Measurements from ENCODE around the gene SYNJ2BP. TPM values are rescaled to one million over a fixed set of nuclear protein-coding genes. Genes with fewer than 3 reads are reported as not detected.
A peak's percentile ranks its signal among the peaks of the same experiment; 100 is the strongest.
"Not testable (repeated sequence)": the region's sequence is repeated elsewhere in the genome, so short reads cannot be mapped to it uniquely, and the experiment has no call there.

Gene SYNJ2BP
- total RNA-seq, 4 donors from 2014 or later: 26.9 to 49.7 (median 46.1) TPM

DNA sequence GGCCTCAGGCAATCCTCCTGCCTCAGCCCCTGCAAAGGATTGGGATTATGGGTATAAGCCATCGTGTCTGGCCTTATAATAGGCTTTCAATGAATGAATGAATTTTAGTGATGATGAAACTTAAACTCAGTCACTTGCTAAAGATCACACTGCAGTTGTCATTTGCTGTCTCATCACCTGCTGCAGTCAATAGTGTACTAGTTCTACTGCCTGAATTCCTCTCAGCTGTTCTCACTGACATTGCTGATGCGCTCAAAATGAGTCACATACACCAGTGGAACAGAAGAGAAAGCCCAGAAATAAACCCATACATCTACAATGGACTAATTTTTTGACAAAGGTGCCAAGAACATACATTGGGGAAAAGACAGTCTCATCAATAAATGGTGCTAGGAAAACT lies 5.6 kb upstream of the SYNJ2BP start:
- Histone ChIP-seq H3K4me1 (no peaks in the 10 kb centered on the region), H3K4me3 (no peak overlapping the region), H3K9me3 (no peaks in the 10 kb centered on the region), H3K27ac (no peak overlapping the region), H3K27me3 (no peaks in the 10 kb centered on the region), H3K36me3 (no peaks in the 10 kb centered on the region)
- 80 to 94% methylated on average over 2 of the region's 2 CpGs for WGBS, 2 donors (ENCODE audit: low coverage in 1 of 2)
- ATAC-seq: no peak
- TF ChIP-seq, protein P1, sequence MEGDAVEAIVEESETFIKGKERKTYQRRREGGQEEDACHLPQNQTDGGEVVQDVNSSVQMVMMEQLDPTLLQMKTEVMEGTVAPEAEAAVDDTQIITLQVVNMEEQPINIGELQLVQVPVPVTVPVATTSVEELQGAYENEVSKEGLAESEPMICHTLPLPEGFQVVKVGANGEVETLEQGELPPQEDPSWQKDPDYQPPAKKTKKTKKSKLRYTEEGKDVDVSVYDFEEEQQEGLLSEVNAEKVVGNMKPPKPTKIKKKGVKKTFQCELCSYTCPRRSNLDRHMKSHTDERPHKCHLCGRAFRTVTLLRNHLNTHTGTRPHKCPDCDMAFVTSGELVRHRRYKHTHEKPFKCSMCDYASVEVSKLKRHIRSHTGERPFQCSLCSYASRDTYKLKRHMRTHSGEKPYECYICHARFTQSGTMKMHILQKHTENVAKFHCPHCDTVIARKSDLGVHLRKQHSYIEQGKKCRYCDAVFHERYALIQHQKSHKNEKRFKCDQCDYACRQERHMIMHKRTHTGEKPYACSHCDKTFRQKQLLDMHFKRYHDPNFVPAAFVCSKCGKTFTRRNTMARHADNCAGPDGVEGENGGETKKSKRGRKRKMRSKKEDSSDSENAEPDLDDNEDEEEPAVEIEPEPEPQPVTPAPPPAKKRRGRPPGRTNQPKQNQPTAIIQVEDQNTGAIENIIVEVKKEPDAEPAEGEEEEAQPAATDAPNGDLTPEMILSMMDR (IDR thresholded peaks at IDR 0.05): no peak

DNA sequence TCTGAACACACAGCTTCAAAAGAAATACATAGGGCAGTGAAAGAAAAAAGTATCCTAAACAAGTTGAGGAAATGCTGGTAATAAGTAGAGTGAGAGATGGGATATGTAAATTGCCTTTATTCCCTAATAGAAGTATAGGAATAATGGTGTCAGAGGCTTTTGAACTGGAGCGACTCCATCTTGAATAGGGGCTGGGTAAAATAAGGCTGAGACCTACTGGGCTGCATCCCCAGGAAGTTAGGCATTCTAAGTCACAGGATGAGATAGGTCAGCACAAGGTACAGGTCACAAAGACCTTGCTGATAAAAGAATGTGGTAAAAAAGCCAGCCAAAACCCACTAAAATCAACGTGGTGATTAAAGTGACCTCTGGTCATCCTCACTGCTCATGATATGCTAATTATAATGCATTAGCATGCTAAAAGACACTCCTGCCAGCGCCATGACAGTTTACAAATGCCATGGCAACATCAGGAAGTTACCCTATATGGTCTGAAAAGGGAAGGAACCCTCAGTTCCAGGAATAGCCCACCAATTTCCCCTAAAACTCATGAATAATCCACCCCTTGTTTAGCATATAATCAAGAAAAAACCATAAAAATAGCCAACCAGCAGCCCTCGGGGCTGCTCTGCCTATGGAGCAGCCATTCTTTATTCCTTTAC lies 2.5 kb upstream of the SYNJ2BP start:
- WGBS, 2 donors (ENCODE audit: low coverage in 1 of 2): 57 to 59% methylated on average over 4 of the region's 4 CpGs
- ATAC-seq: not testable (repeated sequence)

DNA sequence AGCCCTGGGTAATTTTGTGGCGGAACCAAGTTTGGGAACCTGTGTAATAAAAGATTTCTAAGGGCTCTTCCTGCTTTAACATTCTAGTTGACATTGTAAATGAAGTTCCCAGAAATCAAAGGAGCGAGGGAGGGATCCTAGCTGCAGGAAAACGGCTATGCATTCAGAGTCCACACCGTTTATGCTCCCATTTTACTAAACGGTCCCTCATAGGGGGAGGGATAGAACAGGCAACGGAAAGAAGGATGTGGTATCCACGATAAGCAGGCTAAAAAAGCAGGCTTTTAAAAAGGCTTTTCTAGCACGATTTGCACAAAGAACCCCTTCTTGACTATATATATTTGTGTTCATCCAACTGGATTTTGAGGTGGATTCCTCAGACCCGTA lies 559 bp downstream of the SYNJ2BP start:
- Histone ChIP-seq H3K4me3 (peak overlapping the region; percentile 75 to 86), H3K4me1 (peaks cover 0 to 27% (median 5%) of the 10 kb centered on the region in 3 donors), H3K27me3 (no peaks in the 10 kb centered on the region), H3K9me3 (no peaks in the 10 kb centered on the region), H3K36me3 (peaks cover 0 to 6% of the 10 kb centered on the region in 2 donors), H3K27ac (peak overlapping the region in 3 of 4 donors; percentile 21 to 78 (median 71))
- WGBS, 2 donors (ENCODE audit: low coverage in 1 of 2): 2 to 3% methylated on average over 8 to 9 of the region's 9 CpGs
- ATAC-seq: no peak
- no peak for TF ChIP-seq POLR2AphosphoS5 (IDR thresholded peaks at IDR 0.05)
- TF ChIP-seq EP300 (IDR thresholded peaks at IDR 0.05): no peak
- no peak for TF ChIP-seq POLR2A (IDR thresholded peaks at IDR 0.05)
- TF ChIP-seq, protein P1 (IDR thresholded peaks at IDR 0.05): no peak

More for the DNA sequence above, 2.5 kb upstream of the SYNJ2BP start:
- H3K27me3 ChIP-seq, H3K36me3 ChIP-seq, H3K9me3 ChIP-seq, H3K4me3 ChIP-seq, H3K27ac ChIP-seq: not testable (repeated sequence)
- H3K4me1 ChIP-seq: peaks cover 0 to 20% (median 5%) of the 10 kb centered on the region in 3 donors

DNA sequence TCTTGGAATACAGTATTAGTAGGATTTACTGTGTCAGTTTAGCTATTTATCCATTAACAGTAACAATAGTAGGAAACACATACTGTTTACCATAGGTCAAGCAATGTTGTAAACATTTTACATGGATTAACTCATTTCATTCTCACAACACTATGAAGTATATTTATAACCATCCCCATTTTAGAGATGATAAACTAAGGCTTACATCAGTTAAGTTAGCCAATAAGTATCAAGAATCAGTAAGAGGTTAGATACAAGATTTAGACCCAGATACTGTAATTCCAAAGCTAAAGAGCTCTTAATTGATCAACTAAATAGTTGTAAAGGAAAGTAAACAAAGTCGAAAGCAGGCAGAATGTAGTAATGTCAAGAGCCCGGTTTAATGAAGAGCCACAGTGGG lies 1.1 kb downstream of the SYNJ2BP start:
- Histone ChIP-seq H3K27me3 (no peaks in the 10 kb centered on the region), H3K9me3 (no peaks in the 10 kb centered on the region), H3K27ac (no peak overlapping the region), H3K36me3 (peaks cover 0 to 6% of the 10 kb centered on the region in 2 donors), H3K4me3 (peak overlapping the region; percentile 75 to 86), H3K4me1 (peaks cover 0 to 27% (median 5%) of the 10 kb centered on the region in 3 donors)
- 23 to 51% methylated on average over 2 of the region's 2 CpGs for WGBS, 2 donors (ENCODE audit: low coverage in 1 of 2)
- ATAC-seq: no peak
- TF ChIP-seq, protein P1 (IDR thresholded peaks at IDR 0.05): no peak
- TF ChIP-seq POLR2AphosphoS5 (IDR thresholded peaks at IDR 0.05) (no peak), EP300 (IDR thresholded peaks at IDR 0.05) (no peak), POLR2A (IDR thresholded peaks at IDR 0.05) (no peak)

DNA sequence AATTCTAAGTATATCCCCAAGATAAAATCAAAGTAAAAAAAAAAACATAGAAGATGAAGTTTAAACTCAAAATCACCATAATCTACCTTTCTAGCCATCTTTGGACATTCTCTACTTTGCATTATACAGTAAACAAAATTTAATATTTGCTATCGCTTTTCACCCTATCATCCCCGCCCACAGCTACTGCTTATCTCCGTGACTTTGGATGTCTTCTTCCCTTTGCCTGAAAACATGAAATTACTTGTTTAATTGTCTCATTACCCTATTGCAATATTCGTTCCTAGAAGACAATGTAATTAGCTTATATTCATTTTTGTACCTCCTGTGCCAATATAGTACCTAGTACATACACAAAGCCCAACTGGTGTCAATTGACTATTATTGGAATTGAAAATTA lies 9.3 kb downstream of the SYNJ2BP start:
- 89 to 98% methylated on average over 4 of the region's 4 CpGs for WGBS, 2 donors (ENCODE audit: low coverage in 1 of 2)
- ATAC-seq: no peak

DNA sequence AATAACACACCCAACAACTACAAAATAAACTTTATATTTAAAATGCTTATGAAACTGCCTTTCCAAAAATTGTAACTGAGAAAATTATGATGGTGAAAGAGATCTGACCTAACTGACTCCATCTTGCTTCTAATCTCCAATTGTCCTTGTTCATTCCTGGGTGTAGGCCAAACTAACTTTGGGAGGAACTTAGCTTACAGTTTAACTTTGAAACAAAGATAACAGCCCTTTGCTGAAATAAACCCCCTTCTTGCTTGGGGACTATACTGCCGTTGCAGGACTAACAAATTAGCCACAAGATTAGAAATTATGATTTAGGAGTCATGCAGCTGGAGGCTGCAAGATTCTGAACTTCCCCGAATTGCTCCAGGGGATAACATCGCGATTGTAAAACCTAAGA lies 10.7 kb downstream of the SYNJ2BP start:
- not testable (repeated sequence) for H3K4me3 ChIP-seq, H3K27me3 ChIP-seq, H3K27ac ChIP-seq, H3K4me1 ChIP-seq, ATAC-seq, H3K9me3 ChIP-seq
- WGBS, 2 donors (ENCODE audit: low coverage in 1 of 2): 100% methylated on average over 1 to 3 of the region's 4 CpGs
- H3K36me3 ChIP-seq: peaks cover 0 to 29% of the 10 kb centered on the region in 2 donors

More for the DNA sequence above, 9.3 kb downstream of the SYNJ2BP start:
- Histone ChIP-seq H3K4me1 (peaks cover 0 to 6% (median 0%) of the 10 kb centered on the region in 3 donors), H3K4me3 (no peak overlapping the region), H3K27me3 (no peaks in the 10 kb centered on the region), H3K27ac (no peak overlapping the region), H3K9me3 (no peaks in the 10 kb centered on the region), H3K36me3 (peaks cover 0 to 23% of the 10 kb centered on the region in 2 donors)
- no peak for TF ChIP-seq POLR2AphosphoS5 (IDR thresholded peaks at IDR 0.05)
- no peak for TF ChIP-seq POLR2A (IDR thresholded peaks at IDR 0.05)
- no peak for TF ChIP-seq EP300 (IDR thresholded peaks at IDR 0.05)
- TF ChIP-seq, protein P1 (IDR thresholded peaks at IDR 0.05): no peak

DNA sequence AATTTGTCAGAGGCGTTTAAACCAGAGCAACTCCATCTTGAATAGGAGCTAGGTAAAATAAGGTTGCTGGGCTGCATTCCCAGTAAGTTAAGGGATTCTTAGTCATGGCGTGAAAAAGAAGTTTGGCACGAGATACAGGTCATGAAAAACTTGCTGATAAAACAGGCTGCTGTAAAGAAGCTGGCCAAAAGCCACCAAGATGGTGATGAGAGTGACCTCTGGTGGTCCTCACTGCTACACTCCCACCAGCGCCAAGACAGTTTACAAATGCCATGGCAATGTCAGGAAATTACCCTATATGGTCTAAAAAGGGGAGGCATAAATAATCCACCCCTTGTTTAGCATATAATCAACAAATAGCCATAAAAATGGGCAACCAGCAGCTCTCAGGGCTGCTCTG lies 13.6 kb downstream of the SYNJ2BP start:
- H3K4me3 ChIP-seq, H3K4me1 ChIP-seq, H3K9me3 ChIP-seq, H3K27me3 ChIP-seq, ATAC-seq, H3K27ac ChIP-seq: not testable (repeated sequence)
- peaks cover 0 to 27% of the 10 kb centered on the region in 2 donors for H3K36me3 ChIP-seq
- WGBS, 2 donors (ENCODE audit: low coverage in 1 of 2): 44 to 61% methylated on average over 2 of the region's 4 CpGs

Measured in gastroesophageal sphincter (tissue), 4 donors.